Mesangial cell (primary cell): Measurements from ENCODE around the gene KLK13. TPM values are rescaled to one million over a fixed set of nuclear protein-coding genes. Genes with fewer than 3 reads are reported as not detected.

ENCODE experiments used
- total RNA-seq: library from RNA; depleted of rRNA; stranded (reverse); fragments of >200 nt; gene quantifications from 2 replicates; pipeline ENCODE4 v1.2.3, GENCODE V29; 2015

Gene KLK13
- total RNA-seq: not detected in 2 replicates

GRCh38 chr19:51064534-51065220, at the start of gene KLK13:
KLK13 (minus strand) TSS chr19:51065092; CDS start chr19:51065067, 25 bp downstream.

GRCh38 chr19:51108066-51108804, 43.3 kb upstream of the KLK13 start, which contains the start of gene CTU1:
CTU1 (minus strand) TSS chr19:51108409; CDS start chr19:51104569, 3,840 bp downstream.

GRCh38 chr19:51082611-51083010, 17.7 kb upstream of the KLK13 start, which contains the start of gene KLK14:
KLK14 (minus strand) TSS chr19:51082887; CDS start chr19:51082614, 273 bp downstream.

GRCh38 chr19:51034704-51035103, 30.2 kb downstream of the KLK13 start, which contains the start of gene KLK12:
KLK12 (minus strand) TSS chr19:51035002; CDS start chr19:51034621, 381 bp downstream.

GRCh38 chr19:51026554-51026831, 38.4 kb downstream of the KLK13 start, which contains the start of gene KLK11:
KLK11 (minus strand) TSS chr19:51026616; CDS start chr19:51025631, 985 bp downstream.

GRCh38 chr19:51019544-51019925, 45.4 kb downstream of the KLK13 start, which contains the start of gene KLK10:
KLK10 (minus strand) TSS chr19:51019709; CDS start chr19:51019130, 579 bp downstream.

Other genes starting within 250 kb of the KLK13 start
- not detected in 2 replicates for gene KLK1, start 241.3 kb downstream of the KLK13 start, total RNA-seq
- gene KLK15, start 231.5 kb downstream of the KLK13 start, total RNA-seq: not detected in 2 replicates
- gene KLK3, start 210.2 kb downstream of the KLK13 start, total RNA-seq: not detected in 2 replicates
- not detected in 2 replicates for gene KLK2, start 191.7 kb downstream of the KLK13 start, total RNA-seq
- gene KLK4, start 153.7 kb downstream of the KLK13 start, total RNA-seq: not detected in 2 replicates
- not detected in 2 replicates for gene KLK5, start 112.1 kb downstream of the KLK13 start, total RNA-seq
- gene KLK6, start 95.5 kb downstream of the KLK13 start, total RNA-seq: 0.33 and 1.3 TPM in 2 replicates
- gene KLK7, start 81.2 kb downstream of the KLK13 start, total RNA-seq: 0.16 and 0.89 TPM in 2 replicates
- not detected in 2 replicates for gene KLK8, start 63.5 kb downstream of the KLK13 start, total RNA-seq
- 1.5 TPM in 1 of 2 replicates, not detected in the other for gene KLK10, start 45.4 kb downstream of the KLK13 start, total RNA-seq
- gene KLK11, start 38.5 kb downstream of the KLK13 start, total RNA-seq: not detected in 2 replicates
- not detected in 2 replicates for gene KLK12, start 30.1 kb downstream of the KLK13 start, total RNA-seq
- gene KLK14, start 17.8 kb upstream of the KLK13 start, total RNA-seq: 0.81 TPM in 1 of 2 replicates, not detected in the other
- gene CTU1, start 43.3 kb upstream of the KLK13 start, total RNA-seq: 11.0 and 12.2 TPM in 2 replicates
- gene SIGLEC9, start 59.8 kb upstream of the KLK13 start, total RNA-seq: not detected in 2 replicates
- gene SIGLEC7, start 77.2 kb upstream of the KLK13 start, total RNA-seq: not detected in 2 replicates
- not detected in 2 replicates for gene CD33, start 160.0 kb upstream of the KLK13 start, total RNA-seq
- gene SIGLECL1, start 186.0 kb upstream of the KLK13 start, total RNA-seq: not detected in 2 replicates
- not detected in 2 replicates for gene IGLON5, start 246.6 kb upstream of the KLK13 start, total RNA-seq